GM18511 (cell line): ENCODE results near the gene RRAGC.
A peak's percentile ranks its signal among the peaks of the same experiment; 100 is the strongest.

Experiments used
- ATAC-seq: cut with Tn5 transposase; IDR thresholded peaks from one replicate; pipeline ENCODE4 v1.9.1; 2021; ENCODE audit warnings: mild to moderate bottlenecking, moderate library complexity; ENCODE audit not compliant: unreplicated experiment

RRAGC gene, protein sequence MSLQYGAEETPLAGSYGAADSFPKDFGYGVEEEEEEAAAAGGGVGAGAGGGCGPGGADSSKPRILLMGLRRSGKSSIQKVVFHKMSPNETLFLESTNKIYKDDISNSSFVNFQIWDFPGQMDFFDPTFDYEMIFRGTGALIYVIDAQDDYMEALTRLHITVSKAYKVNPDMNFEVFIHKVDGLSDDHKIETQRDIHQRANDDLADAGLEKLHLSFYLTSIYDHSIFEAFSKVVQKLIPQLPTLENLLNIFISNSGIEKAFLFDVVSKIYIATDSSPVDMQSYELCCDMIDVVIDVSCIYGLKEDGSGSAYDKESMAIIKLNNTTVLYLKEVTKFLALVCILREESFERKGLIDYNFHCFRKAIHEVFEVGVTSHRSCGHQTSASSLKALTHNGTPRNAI

DNA sequence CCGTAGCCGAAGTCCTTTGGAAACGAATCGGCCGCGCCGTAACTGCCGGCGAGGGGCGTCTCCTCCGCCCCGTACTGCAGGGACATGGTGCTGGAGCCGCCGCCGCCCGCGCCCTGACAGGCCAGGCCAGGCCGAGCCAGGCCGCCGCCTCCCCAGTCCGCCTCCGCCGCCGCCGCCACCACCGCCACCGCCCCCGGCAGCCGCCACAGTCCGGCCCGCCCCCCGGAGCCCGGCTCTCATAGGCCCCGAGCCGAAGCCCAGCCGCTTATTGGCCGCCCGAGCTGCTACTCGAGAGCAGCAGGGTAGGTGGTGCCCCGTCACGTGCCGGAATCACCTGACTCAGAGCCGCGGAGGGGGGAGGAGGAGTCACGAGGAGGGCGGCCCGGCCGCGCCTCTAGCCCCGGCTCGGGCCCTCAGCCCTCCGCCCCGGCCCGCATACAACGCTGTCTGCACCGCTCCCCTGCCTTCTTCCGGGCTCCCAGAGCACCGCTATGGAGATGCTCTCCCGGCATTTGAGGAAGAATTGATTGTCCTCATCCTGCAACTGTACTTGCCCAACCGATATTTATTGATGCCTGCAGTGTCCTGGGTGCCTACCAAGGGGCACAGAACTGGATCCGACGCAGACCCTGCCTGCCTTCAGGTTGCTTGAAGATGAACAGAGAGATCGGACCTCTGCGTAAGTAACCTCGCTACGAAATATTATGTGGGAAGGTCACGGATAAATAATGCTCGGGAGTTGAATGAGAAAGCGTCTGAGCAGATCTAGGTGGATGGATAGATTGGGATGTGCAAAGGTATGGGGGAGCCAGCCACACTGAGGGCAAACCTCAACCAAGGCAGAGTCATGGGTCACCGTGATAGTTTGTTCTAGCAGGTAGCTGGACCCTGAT is at the start of gene RRAGC:
RRAGC (minus strand) TSS at position 212 of the 893 bp plus-strand sequence; CDS start at position 86, 126 bp downstream.
- peak; percentile 96 for ATAC-seq

DNA sequence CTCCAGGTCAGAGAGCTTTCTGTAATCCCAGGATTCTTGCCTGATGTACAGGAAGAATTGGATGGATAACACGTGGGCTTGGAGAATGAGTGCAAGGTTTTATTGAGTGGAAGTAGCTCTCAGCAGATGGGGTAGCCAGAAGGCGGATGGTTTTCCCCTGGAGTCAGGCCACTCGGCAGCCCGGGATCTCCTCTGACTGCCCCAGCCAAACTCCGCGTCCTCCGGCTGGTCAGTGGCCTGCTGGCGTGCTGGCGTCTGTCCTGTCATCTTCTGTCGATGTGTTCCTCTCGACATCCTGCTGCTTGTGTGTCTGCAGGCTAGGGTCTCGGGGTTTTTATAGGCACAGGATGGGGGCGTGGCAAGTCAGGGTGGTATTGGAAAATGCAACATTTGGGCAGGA is 49.2 kb upstream of the RRAGC start:
- ATAC-seq = no peak

DNA sequence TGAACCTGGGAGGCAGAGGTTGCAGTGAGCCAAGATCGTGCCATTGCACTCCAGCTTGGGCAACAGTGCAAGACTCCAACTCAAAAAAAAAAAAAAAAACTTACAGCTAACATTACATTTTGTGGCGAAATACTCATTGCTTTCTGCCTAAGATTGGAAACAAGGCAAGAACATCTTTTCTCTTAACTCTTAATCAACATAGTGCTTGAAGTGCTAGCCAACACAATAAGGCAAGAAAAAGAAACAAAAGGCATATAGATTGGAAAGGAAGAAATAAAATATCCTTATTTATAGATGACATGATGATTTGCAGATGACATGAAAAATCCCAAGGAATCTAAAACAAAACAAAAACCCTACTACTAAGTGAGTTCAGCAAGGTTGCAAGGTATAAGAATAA is 46.4 kb upstream of the RRAGC start:
- no peak for ATAC-seq

DNA sequence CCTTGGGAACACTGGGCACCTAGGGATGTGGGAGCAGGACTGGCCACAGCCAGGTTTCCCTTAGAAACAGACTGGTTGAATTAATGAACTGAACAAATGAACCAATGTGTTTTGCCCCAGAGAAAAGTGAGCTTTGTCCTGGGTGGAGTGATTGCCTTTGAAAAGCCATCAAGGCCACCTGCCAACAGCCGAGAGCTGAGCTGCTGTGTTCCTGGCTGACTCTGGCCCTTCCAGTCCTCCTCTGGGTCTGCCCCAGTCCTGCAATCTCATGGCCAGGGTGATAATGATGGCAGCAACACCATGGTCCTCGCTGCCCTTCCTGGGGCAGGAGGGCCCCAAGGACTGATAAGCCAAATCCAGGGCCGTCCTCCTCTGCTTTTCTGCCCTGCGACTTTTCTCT is 40.0 kb upstream of the RRAGC start:
- no peak for ATAC-seq

DNA sequence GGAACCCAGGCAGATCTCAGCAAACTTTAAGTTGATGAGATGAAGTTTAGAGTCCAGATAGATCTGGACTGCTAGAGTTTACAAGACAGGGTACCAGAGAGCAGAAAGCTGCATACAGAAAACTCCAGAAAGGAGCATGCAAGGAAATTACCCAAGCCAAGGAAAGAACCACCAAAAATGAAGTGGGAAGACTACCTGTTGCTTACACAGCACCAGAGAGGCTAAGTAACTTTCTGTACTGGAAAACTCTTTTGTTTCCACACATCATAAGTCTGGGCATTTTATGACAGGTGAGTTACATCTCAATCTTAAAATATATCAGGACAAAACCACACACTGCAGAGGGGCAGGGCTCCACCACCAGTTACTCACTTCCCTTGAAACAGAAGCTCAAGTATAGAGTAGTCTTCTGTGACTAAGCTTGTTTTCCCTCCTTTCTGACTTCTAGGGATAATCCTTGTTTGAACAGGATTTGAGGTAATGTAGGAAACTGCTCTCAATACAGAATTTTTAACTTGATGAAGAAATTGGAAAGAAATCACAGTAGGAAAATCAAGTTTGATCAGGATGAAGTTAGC is 39.2 kb upstream of the RRAGC start:
- ATAC-seq = no peak

DNA sequence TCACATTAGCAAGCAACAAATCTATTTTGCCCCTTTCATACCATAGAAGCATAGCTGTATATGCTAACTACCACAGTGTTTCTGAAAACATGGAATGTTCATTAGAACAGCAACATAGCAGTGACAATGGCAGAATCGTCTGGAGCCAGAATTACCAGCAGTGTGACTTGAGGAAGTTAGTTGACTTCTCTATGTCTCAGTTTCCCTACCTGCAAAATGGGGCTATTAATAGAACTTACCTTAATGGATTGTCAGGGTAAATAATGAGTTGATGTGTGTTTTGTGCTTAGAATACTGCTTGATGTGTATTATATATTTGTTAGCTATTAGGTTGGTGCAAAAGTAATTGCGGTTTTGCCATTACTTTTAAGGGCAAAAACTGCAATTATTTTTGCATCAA is 36.6 kb upstream of the RRAGC start:
- no peak for ATAC-seq

DNA sequence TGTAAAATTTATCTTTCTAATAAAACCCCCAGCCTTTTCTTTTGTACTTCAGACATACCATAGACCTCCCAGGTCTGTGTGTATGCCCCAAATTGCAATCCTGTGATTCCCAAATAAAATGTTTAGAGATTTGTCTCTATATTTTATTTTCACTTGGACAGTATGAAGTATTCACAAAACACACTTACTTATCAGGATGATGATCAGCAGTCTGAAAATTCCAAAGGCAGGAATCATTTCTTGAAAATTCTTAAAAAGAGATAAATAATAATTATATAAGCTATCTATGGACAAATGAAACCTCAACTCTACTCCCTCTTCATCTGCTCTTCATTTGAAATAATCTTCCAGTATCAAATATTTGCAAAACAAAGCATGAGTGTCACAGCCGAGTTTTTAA is 33.4 kb upstream of the RRAGC start:
- ATAC-seq = no peak

DNA sequence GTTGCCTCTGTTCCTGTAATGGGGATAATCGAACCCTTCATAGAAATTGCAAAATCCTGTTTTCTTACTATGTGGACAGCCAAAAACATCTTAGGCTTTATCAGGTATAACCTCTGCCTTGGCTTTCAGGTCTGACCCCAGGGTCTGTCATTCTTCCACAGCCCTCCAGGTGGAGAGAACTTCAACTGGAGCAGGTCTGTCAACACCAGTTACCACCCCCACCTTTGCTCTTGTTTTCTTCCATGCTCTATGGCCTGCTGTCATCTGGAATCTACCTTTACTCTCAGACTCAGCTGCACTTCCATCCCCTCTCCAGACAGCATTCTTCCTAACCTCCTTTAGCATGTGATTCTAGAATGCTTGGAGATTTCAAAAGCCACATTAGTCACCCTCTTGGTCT is 32.2 kb upstream of the RRAGC start:
- no peak for ATAC-seq

DNA sequence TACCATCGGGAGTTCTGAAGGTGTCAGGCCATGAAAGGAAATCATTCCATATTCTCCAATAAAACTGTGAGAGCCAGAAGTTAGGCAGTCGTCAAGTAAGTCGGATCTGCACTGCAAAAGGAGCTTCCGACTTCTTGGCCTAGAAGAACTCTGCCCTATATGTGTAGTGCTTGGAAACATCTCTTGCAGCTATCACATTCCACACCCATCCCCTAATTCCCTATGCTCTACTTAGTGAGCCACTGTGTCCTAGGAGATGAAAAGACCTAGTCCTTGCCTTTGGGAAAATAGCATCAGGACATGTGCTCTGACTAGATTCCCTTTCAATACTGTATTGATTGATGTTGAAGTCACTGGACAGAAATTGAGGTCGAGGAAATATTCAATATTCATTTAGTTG is 30.0 kb upstream of the RRAGC start:
- no peak for ATAC-seq

DNA sequence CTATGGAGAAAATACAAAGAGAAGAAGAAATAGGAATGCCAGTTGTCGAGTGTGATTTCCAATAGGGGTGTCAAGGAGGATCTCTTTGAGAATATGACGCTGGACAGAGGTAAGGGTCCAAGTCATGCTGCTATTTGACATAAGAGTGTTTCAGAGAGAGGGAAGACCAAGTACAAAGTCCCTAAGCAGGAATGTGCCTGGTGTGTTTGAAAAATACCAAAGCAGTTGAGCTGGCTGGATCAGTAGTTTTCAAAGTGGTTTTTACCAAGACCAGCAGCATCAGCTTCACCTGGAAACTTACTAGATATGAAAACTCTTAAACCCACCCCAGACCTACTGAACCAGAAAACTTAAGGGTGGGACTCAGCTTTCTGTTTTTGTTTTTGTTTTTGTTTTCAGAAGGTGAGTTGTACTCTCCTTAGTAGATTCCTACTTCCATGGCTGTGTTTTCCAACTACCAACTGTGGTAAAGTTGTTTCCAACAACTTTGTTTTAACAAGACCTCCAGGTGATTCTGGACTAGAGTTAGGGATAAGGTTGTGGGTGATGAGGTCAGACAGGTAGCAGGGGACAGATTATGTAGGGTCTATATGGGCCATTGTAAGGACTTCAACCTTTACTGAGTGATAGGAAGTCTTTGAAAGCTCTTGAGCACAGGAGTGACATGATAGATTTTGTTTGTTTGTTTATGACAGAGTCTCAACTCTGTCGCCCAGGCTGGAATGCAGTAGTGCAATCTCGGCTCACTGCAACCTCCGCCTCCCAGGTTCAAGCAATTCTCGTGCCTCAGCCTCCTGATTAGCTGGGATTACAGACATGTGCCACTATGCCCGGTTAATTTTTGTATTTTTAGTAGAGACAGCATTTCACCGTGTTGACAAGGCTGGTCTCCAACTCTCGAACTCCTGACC is 29.1 kb upstream of the RRAGC start:
- ATAC-seq = no peak

DNA sequence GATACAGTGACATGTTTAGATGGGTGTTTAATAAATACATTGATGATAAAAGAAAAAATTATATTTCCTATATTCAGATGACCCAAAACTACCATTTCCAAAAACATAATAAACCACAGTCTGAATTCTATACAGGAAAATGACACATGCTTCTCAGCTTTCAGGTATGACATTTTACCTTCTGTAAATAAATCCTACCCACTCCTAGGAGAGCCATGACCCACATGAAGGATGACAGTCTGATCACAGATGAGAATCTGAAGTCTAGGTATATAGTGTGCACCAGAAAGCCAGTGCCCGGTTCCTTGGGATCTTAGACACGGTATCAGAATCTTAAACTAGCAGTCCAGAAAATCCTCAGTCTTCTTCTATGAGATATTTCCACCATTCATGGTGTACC is 25.5 kb upstream of the RRAGC start:
- ATAC-seq = no peak

DNA sequence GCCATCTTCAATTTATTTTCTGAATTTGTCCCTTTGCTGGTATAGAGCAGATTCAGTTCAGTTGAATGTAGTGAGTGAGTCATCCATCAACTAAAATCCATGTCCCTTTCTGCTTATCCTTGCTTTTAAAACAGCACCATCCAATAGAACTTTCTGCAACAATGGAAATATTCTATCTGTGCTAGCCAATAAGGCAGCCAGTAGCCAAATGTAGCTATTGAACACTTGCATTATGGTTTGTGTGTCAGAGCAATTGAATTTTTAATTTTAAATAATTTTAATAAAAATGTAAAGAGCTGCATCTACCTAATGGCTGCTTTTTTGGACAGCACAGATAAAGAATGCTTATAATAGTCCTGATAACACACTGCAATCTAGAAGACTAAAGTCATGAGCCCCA is 21.9 kb upstream of the RRAGC start, which contains the start of gene GJA9:
GJA9 (minus strand) TSS at position 101 of the 400 bp plus-strand sequence. CDS start 5,489 bp downstream, outside the sequence.
- ATAC-seq = no peak

DNA sequence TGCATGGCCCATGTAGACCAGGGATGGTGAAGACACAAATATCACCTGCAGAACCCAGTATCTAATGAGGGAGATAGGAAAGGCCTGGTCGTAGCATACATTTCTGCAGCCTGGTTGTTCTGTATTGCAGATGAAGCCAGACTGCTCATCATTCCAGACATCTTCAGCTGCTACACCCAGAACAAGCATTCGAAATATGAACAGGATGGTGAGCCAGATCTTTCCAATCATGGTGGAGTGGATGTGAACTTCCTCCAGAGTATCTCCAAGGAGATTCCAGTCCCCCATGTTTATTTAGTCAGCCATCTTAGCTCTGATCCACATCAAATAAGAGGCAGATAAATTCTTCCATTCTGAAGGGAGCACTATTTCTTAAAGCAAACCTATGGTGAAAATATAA is 16.2 kb upstream of the RRAGC start:
- no peak for ATAC-seq

DNA sequence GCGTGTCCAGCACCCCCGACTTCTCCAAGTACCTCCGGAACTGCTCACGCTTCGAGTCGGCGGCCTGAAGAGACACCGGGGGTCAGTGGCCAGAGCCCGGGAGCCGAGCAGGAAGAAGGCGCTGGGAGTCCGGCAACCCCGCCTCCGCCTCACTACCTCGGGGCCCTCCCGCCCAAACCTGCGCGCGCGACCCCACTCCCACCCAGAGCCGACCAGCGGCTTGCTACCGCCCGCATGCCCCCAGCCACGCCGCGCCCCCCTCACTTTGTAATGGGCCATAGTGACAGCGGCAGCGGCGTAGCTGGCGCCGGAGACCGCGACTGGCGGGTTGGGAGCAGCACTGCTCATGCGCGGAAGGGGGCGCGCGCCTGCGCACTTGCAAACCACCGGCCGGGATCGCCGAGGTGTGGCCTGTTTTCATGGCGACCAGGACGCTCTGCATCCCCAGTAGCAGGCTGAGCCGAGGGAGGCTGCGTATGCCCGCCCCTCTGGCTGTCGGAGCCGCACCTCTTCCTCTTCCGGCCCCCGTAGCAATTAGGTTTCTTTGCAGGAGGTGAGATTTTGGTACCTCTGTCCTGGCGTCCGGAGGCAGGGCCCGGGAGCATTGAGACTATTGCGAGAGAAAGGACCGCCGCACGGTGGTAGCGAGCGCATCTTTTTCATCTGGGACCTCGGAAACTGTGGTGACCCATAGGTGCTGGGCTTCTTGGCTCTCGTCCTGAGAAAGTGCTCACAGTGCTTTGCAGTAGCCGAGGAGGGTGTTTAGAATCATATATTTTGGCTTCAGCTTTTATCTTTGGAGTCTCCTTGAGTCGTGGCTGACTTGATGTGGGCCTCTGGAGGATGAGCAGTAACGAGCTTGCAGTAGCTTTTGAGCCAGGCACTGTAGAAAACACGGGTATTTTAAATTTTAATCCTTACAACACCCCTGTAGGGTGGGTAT is 13.7 kb upstream of the RRAGC start, which contains the start of gene MYCBP:
MYCBP (minus strand) TSS at position 322 of the 943 bp plus-strand sequence; CDS start at position 279, 43 bp downstream.
- peak; percentile 98 for ATAC-seq

DNA sequence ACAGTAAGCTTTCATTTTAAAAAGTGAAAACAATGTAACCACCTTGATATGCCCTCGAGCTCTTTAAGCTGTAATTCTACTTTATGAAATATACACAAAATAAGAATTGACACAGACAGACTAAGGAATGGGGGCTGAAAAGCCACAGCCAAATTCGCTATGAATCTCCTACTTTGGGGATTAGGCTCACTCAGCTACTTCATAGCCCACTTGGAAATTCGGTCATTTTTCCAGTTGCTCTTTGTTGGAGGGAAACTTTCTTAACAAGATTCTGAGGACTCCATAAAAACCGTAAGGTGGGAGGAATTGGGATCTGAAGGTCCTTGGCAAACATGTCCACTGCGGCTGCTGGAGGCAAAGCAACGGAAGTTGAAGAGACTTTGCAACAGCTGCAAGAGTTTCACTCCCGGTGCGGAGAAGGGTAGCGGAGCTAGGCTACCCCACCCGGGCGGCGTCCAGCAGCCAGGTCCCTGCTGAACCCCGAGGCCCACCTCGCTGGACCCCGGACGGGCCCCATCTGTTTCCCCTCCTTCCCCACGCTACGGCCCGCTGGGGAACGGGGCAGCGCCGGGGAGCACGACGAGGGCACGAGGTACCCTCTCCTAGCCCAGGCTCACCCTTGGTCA is 12.9 kb upstream of the RRAGC start:
- ATAC-seq = peak; percentile 31

DNA sequence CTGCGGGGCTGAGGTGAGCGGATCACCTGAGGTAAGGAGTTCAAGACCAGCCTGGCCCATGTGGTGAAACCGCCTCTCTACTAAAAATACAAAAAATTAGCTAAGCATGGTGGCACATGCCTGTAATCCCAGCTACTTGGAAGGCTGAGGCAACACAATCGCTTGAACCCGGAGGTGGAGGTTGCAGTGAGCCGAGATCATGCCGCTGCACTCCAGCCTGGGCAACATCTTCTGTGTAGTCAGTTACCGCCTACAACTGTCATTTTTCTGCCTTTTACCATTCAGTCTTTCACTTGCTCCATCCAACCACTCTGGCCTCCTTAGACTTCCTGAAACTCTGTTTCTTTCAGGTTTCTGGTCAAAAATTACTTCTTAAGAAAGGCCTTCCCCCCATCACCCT is 11.4 kb upstream of the RRAGC start:
- ATAC-seq = no peak

DNA sequence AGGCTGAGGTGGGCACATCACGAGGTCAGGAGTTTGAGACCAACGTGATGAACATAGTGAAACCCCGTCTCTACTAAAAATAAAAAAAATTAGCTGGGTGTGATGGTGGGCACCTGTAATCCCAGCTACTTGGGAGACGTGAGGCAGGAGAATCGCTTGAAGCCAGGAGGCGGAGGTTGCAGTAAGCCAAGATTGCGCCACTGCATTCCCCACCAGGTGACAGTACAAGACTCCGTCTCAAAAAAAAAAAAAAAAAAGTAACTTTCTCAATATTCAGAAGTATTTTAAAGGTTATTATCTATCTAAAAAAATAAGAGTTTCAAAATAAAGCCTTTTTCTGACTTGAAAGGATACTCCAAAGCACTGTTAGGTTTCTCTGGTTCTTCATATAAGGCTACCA is 7.6 kb upstream of the RRAGC start:
- no peak for ATAC-seq

DNA sequence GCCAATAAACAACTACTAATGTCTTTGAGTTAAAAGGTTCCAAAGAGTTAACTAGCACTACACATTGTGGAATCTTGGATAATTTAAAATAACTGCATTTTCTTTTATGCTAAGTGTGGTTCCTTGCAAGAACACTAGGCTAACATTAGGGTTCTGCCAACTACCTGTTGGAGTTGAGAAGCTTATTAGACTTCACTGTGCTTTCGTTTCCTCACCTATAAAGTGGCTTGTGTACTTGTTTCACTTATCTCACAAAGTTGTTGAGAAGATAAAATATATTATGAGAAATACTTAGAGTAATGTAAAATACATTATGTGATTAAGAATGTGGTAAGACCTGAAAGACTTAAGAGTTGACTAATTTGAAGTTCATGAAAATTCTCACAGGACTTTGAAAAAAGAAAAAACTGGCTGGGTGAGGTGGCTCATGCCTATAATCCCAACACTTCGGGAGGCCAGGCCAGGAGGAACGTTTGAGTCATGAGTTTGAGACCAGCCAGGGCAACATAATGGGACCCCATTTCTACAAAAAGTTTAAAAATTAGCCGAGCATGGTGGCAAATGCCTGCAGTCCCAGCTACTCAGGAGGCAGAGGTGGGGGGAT is 5.6 kb upstream of the RRAGC start:
- no peak for ATAC-seq

DNA sequence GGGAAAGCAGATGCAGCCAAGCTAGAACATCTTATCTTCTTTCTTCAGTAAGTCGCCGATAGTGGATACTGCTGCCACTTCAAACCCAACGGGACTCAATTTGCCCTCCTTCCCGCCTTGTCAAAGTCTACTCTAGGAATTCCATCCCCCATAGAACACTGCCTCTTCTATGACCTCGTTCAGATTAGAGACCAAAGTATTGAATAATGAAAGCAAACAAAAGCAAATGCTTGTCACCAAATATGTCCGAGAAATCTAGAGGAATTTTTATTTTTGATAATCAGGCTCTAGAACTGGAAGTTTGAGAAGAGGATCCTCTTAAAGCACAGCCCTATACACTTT is 853 bp upstream of the RRAGC start:
- no peak for ATAC-seq
